Measurements from ENCODE around the gene C6orf132. TPM values are rescaled to one million over a fixed set of nuclear protein-coding genes. Genes with fewer than 3 reads are reported as not detected.

Gene C6orf132
- total RNA-seq, 1 experiment from 2014 or later: 66.0 TPM

DNA sequence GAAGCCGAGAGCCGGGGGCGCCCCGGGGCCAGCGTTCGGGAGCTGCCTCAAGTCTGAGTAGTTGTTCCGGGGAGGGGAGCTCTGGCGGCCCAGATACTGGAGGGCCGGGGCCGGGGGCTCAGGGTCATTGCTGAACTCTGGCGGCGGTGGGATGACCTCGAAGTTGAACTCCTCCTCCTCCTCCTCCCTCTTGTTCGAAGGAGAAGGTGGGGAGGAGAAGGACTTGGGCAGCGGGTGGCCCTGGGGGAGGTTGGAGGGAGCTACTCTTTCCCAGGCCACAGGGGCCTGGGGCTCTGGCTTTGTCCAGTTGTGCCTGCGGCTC, 37.7 kb downstream of the C6orf132 start:
- Histone ChIP-seq H3K4me1 (ENCODE audit: insufficient read depth, low read length) (peaks cover 10% of the 10 kb centered on the region), H3K4me2 (ENCODE audit: low read length) (no peak overlapping the region), H3K79me2 (ENCODE audit: low read length) (no peaks in the 10 kb centered on the region), H3K9me2 (replicated peaks; ENCODE audit: low read length) (no peaks in the 10 kb centered on the region), H3K4me3 (ENCODE audit: low read length) (no peak overlapping the region), H3K9me3 (ENCODE audit: low read length) (no peaks in the 10 kb centered on the region), H3K27ac (ENCODE audit: low read length) (no peak overlapping the region), H3K27me3 (ENCODE audit: low read length) (no peaks in the 10 kb centered on the region), H3K9ac (ENCODE audit: low read length) (no peak overlapping the region), H4K20me1 (ENCODE audit: low read length) (no peaks in the 10 kb centered on the region), H3K36me3 (ENCODE audit: low read depth, low read length) (peaks cover 11% of the 10 kb centered on the region), H3F3A (ENCODE audit: low read length, unreplicated experiment) (peaks cover 6% of the 10 kb centered on the region), H2AFZ (ENCODE audit: low read length) (no peak overlapping the region)
- ChIA-PET POLR2A (ENCODE audit: unreplicated experiment) (no interaction called here), CTCF (no interaction called here)
- no peak for DNase-seq
- no TSS peak for BruUV-seq (replicated peaks)
- TF ChIP-seq EZH2 (IDR thresholded peaks at IDR 0.05; ENCODE audit: low read length, unreplicated experiment): no peak
- TF ChIP-seq, protein P1, sequence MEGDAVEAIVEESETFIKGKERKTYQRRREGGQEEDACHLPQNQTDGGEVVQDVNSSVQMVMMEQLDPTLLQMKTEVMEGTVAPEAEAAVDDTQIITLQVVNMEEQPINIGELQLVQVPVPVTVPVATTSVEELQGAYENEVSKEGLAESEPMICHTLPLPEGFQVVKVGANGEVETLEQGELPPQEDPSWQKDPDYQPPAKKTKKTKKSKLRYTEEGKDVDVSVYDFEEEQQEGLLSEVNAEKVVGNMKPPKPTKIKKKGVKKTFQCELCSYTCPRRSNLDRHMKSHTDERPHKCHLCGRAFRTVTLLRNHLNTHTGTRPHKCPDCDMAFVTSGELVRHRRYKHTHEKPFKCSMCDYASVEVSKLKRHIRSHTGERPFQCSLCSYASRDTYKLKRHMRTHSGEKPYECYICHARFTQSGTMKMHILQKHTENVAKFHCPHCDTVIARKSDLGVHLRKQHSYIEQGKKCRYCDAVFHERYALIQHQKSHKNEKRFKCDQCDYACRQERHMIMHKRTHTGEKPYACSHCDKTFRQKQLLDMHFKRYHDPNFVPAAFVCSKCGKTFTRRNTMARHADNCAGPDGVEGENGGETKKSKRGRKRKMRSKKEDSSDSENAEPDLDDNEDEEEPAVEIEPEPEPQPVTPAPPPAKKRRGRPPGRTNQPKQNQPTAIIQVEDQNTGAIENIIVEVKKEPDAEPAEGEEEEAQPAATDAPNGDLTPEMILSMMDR (conservative IDR thresholded peaks at IDR 0.05; ENCODE audit: low read depth, low read length): no peak
- TF ChIP-seq EZH2phosphoT487 (IDR thresholded peaks at IDR 0.05; ENCODE audit: borderline replicate concordance, low read length): no peak
- intact Hi-C loops (cut with micrococcal nuclease): no loop called here
- no peak for ATAC-seq

DNA sequence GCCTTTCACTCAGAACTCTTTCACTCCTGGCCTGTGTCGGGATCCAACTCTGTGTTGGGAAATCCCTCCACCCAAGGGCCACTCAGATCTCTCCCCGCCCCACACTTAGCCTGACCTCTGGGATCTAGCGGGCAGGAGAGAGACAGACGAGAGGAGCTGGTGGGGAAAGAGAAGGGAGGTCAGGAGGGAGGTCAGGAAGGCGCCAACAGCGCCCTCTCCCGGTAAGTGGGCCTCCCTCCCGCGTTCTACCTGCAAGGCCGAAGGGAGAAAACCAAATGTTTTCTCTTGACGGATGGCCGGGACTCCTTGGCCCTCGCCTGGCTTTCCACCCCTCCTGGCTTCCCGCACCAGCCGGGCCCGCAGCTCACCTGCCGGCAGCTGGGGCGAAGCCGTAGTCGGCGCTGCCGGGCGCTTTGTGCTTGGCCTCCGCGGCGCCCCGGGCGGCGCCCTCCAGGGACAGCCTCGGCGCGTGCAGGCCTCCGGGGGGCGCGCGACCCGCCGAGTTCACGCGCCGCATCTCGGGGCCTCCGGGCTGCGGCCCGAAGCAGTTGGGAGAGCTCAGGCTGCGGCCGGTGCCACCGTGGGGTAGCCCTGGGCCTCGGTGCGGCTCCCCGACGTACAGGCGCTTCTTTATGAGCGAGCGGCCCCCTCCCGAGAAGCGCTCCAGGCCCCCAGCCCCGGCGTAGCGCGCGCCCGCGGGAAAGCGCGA, 38.2 kb downstream of the C6orf132 start:
- Histone ChIP-seq H3K9ac (ENCODE audit: low read length) (no peak overlapping the region), H3K27me3 (ENCODE audit: low read length) (no peaks in the 10 kb centered on the region), H3K27ac (ENCODE audit: low read length) (no peak overlapping the region), H3F3A (ENCODE audit: low read length, unreplicated experiment) (peaks cover 9% of the 10 kb centered on the region), H3K9me2 (replicated peaks; ENCODE audit: low read length) (no peaks in the 10 kb centered on the region), H3K4me2 (ENCODE audit: low read length) (no peak overlapping the region), H4K20me1 (ENCODE audit: low read length) (no peaks in the 10 kb centered on the region), H2AFZ (ENCODE audit: low read length) (no peak overlapping the region), H3K4me1 (ENCODE audit: insufficient read depth, low read length) (peaks cover 15% of the 10 kb centered on the region), H3K36me3 (ENCODE audit: low read depth, low read length) (peaks cover 11% of the 10 kb centered on the region), H3K9me3 (ENCODE audit: low read length) (no peaks in the 10 kb centered on the region), H3K4me3 (ENCODE audit: low read length) (no peak overlapping the region), H3K79me2 (ENCODE audit: low read length) (no peaks in the 10 kb centered on the region)
- BruUV-seq (replicated peaks): no TSS peak
- ChIA-PET CTCF (no interaction called here), POLR2A (ENCODE audit: unreplicated experiment) (no interaction called here)
- TF ChIP-seq, protein P1 (conservative IDR thresholded peaks at IDR 0.05; ENCODE audit: low read depth, low read length): no peak
- TF ChIP-seq EZH2phosphoT487 (IDR thresholded peaks at IDR 0.05; ENCODE audit: borderline replicate concordance, low read length) (no peak), EZH2 (IDR thresholded peaks at IDR 0.05; ENCODE audit: low read length, unreplicated experiment) (no peak)
- DNase-seq (no peak), ATAC-seq (no peak)
- intact Hi-C loops (cut with micrococcal nuclease): no loop called here

DNA sequence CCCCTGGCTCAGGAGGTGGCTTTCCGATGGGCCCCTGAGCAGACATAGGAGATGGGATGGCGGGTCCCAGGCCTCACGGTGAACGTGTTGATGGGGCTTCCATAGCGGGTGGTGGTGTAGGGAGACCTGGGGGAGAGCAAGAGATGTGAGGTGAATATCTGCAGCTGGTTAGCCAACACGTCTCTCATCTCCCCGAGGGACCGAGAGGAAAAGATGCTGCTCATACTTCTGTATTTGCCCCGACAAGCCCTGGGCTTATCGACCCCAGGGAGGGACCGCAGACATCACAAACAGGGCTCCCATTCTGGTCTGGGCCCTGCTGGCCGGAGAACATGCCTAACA, 38.7 kb downstream of the C6orf132 start:
- H3K36me3 ChIP-seq (ENCODE audit: low read depth, low read length): peaks cover 11% of the 10 kb centered on the region
- TF ChIP-seq, protein P1 (conservative IDR thresholded peaks at IDR 0.05; ENCODE audit: low read depth, low read length): no peak
- intact Hi-C loops (cut with micrococcal nuclease): no loop called here
- H3K9me2 ChIP-seq (replicated peaks; ENCODE audit: low read length): no peaks in the 10 kb centered on the region
- peaks cover 21% of the 10 kb centered on the region for H3K4me1 ChIP-seq (ENCODE audit: insufficient read depth, low read length)
- no peak for ATAC-seq
- H2AFZ ChIP-seq (ENCODE audit: low read length): no peak overlapping the region
- CTCF ChIA-PET: no interaction called here
- H3K4me3 ChIP-seq (ENCODE audit: low read length): no peak overlapping the region
- no peaks in the 10 kb centered on the region for H3K27me3 ChIP-seq (ENCODE audit: low read length)
- no peak for DNase-seq
- no peaks in the 10 kb centered on the region for H3K79me2 ChIP-seq (ENCODE audit: low read length)
- no peaks in the 10 kb centered on the region for H4K20me1 ChIP-seq (ENCODE audit: low read length)
- peaks cover 9% of the 10 kb centered on the region for H3F3A ChIP-seq (ENCODE audit: low read length, unreplicated experiment)
- POLR2A ChIA-PET (ENCODE audit: unreplicated experiment): no interaction called here
- no peak overlapping the region for H3K9ac ChIP-seq (ENCODE audit: low read length)
- H3K27ac ChIP-seq (ENCODE audit: low read length): no peak overlapping the region
- no peaks in the 10 kb centered on the region for H3K9me3 ChIP-seq (ENCODE audit: low read length)
- no peak overlapping the region for H3K4me2 ChIP-seq (ENCODE audit: low read length)
- BruUV-seq (replicated peaks): no TSS peak

Data from PC-3 (cell line).